Measurements from ENCODE around the gene LRP1B. TPM values are rescaled to one million over a fixed set of nuclear protein-coding genes. Genes with fewer than 3 reads are reported as not detected.

Gene LRP1B
- total and polyA plus RNA-seq, 2 experiments from 2014 or later: not detected

- in situ Hi-C loops (cut with MboI): no loop called here
Observed at GRCh38 chr2:141467331-141467730, 663.5 kb downstream of the LRP1B start.

GRCh38 chr2:141464995-141465394, 665.8 kb downstream of the LRP1B start:
- no peak overlapping the region for H3K9ac ChIP-seq
- H3K4me2 ChIP-seq (ENCODE audit: unreplicated experiment): no peak overlapping the region
- no peaks in the 10 kb centered on the region for H3K36me3 ChIP-seq (ENCODE audit: low read depth)
- H3K27me3 ChIP-seq (replicated peaks; ENCODE audit: insufficient read depth): no peaks in the 10 kb centered on the region
- TF ChIP-seq EZH2phosphoT487 (IDR thresholded peaks at IDR 0.05; ENCODE audit: insufficient read depth, low read depth): no peak
- TF ChIP-seq EZH2 (IDR thresholded peaks at IDR 0.05; ENCODE audit: insufficient read depth, poor library complexity, severe bottlenecking): no peak
- DNase-seq: no peak
- in situ Hi-C loops (cut with MboI): no loop called here
- no peaks in the 10 kb centered on the region for H4K20me1 ChIP-seq (ENCODE audit: insufficient read depth)
- H3K27ac ChIP-seq: no peak overlapping the region
- H3K4me3 ChIP-seq: no peak overlapping the region
- no peaks in the 10 kb centered on the region for H3K79me2 ChIP-seq (ENCODE audit: insufficient read depth)
- no peak overlapping the region for H2AFZ ChIP-seq
- H3F3A ChIP-seq (ENCODE audit: insufficient read depth): no peaks in the 10 kb centered on the region
- H3K4me1 ChIP-seq (ENCODE audit: insufficient read depth): no peaks in the 10 kb centered on the region
- no peaks in the 10 kb centered on the region for H3K9me3 ChIP-seq (ENCODE audit: low read depth)
- no peaks in the 10 kb centered on the region for H3K9me2 ChIP-seq (ENCODE audit: insufficient read depth)

More at GRCh38 chr2:141467331-141467730, 663.5 kb downstream of the LRP1B start:
- Histone ChIP-seq H4K20me1 (ENCODE audit: insufficient read depth) (no peaks in the 10 kb centered on the region), H2AFZ (no peak overlapping the region), H3K4me3 (no peak overlapping the region), H3F3A (ENCODE audit: insufficient read depth) (no peaks in the 10 kb centered on the region), H3K4me1 (ENCODE audit: insufficient read depth) (no peaks in the 10 kb centered on the region), H3K9me2 (ENCODE audit: insufficient read depth) (no peaks in the 10 kb centered on the region; the same call in 1 of the 2 replicates), H3K36me3 (ENCODE audit: low read depth) (no peaks in the 10 kb centered on the region), H3K27me3 (replicated peaks; ENCODE audit: insufficient read depth) (no peaks in the 10 kb centered on the region), H3K4me2 (ENCODE audit: unreplicated experiment) (no peak overlapping the region), H3K79me2 (ENCODE audit: insufficient read depth) (no peaks in the 10 kb centered on the region), H3K9me3 (ENCODE audit: low read depth) (no peaks in the 10 kb centered on the region), H3K9ac (no peak overlapping the region), H3K27ac (no peak overlapping the region)
- no peak for DNase-seq
- TF ChIP-seq EZH2 (IDR thresholded peaks at IDR 0.05; ENCODE audit: insufficient read depth, poor library complexity, severe bottlenecking) (no peak), EZH2phosphoT487 (IDR thresholded peaks at IDR 0.05; ENCODE audit: insufficient read depth, low read depth) (no peak)
- WGBS, 2 experiments (ENCODE audit: low coverage in 1 of 2, low lambda C conversion rate in 2 of 2, missing lambda C conversion rate in 2 of 2): 0 to 18% methylated on average over 1 of the region's 1 CpG

GRCh38 chr2:141458351-141458750, 672.5 kb downstream of the LRP1B start:
- 33 to 42% methylated on average over 7 of the region's 7 CpGs for WGBS, 2 experiments (ENCODE audit: low coverage in 1 of 2, low lambda C conversion rate in 2 of 2, missing lambda C conversion rate in 2 of 2)

GRCh38 chr2:141455877-141456276, 674.9 kb downstream of the LRP1B start:
- H3K27me3 ChIP-seq (replicated peaks; ENCODE audit: insufficient read depth): no peaks in the 10 kb centered on the region
- no peak overlapping the region for H3K4me2 ChIP-seq (ENCODE audit: unreplicated experiment)
- H3K9ac ChIP-seq: no peak overlapping the region
- no peaks in the 10 kb centered on the region for H4K20me1 ChIP-seq (ENCODE audit: insufficient read depth)
- TF ChIP-seq EZH2phosphoT487 (IDR thresholded peaks at IDR 0.05; ENCODE audit: insufficient read depth, low read depth) (no peak), EZH2 (IDR thresholded peaks at IDR 0.05; ENCODE audit: insufficient read depth, poor library complexity, severe bottlenecking) (no peak)
- no peaks in the 10 kb centered on the region for H3K4me1 ChIP-seq (ENCODE audit: insufficient read depth)
- no peaks in the 10 kb centered on the region for H3K9me2 ChIP-seq (ENCODE audit: insufficient read depth)
- no peak overlapping the region for H3K27ac ChIP-seq
- WGBS, 2 experiments (ENCODE audit: low coverage in 1 of 2, low lambda C conversion rate in 2 of 2, missing lambda C conversion rate in 2 of 2): 38 to 41% methylated on average over 2 of the region's 2 CpGs
- no peak overlapping the region for H3K4me3 ChIP-seq
- no peaks in the 10 kb centered on the region for H3K9me3 ChIP-seq (ENCODE audit: low read depth)
- H2AFZ ChIP-seq: no peak overlapping the region
- no peaks in the 10 kb centered on the region for H3K79me2 ChIP-seq (ENCODE audit: insufficient read depth)
- in situ Hi-C loops (cut with MboI): no loop called here
- H3K36me3 ChIP-seq (ENCODE audit: low read depth): no peaks in the 10 kb centered on the region
- DNase-seq: no peak
- H3F3A ChIP-seq (ENCODE audit: insufficient read depth): no peaks in the 10 kb centered on the region

More at GRCh38 chr2:141458351-141458750, 672.5 kb downstream of the LRP1B start:
- Histone ChIP-seq H3K4me1 (ENCODE audit: insufficient read depth) (no peaks in the 10 kb centered on the region), H3K4me3 (no peak overlapping the region), H3K36me3 (ENCODE audit: low read depth) (no peaks in the 10 kb centered on the region), H3K9me3 (ENCODE audit: low read depth) (no peaks in the 10 kb centered on the region), H3K27ac (no peak overlapping the region), H3K9ac (no peak overlapping the region), H3F3A (ENCODE audit: insufficient read depth) (no peaks in the 10 kb centered on the region), H3K27me3 (replicated peaks; ENCODE audit: insufficient read depth) (no peaks in the 10 kb centered on the region), H2AFZ (no peak overlapping the region), H3K9me2 (ENCODE audit: insufficient read depth) (no peaks in the 10 kb centered on the region), H3K79me2 (ENCODE audit: insufficient read depth) (no peaks in the 10 kb centered on the region), H4K20me1 (ENCODE audit: insufficient read depth) (no peaks in the 10 kb centered on the region), H3K4me2 (ENCODE audit: unreplicated experiment) (no peak overlapping the region)
- in situ Hi-C loops (cut with MboI): no loop called here
- TF ChIP-seq EZH2phosphoT487 (IDR thresholded peaks at IDR 0.05; ENCODE audit: insufficient read depth, low read depth) (no peak), EZH2 (IDR thresholded peaks at IDR 0.05; ENCODE audit: insufficient read depth, poor library complexity, severe bottlenecking) (no peak)
- DNase-seq: no peak
